Epithelial cell of esophagus (primary cell): Measurements from ENCODE around the gene C4B.
"Not testable (repeated sequence)": the region's sequence is repeated elsewhere in the genome, so short reads cannot be mapped to it uniquely, and the experiment has no call there.

Experiments
- DNase-seq: peaks from one replicate; pipeline ENCODE4 v3.0.0; 2010; ENCODE audit warnings: low read depth
- H3K4me3 ChIP-seq: 2 replicates; pipeline ENCODE4 v1.5.1; 2011; ENCODE audit warnings: mild to moderate bottlenecking, low read length, control low read depth
- TF ChIP-seq, protein P1 (sequence below): IDR thresholded peaks from 2 replicates; pipeline ENCODE4 v1.5.1; 2011; ENCODE audit warnings: low read depth, mild to moderate bottlenecking, low read length, control low read depth, inconsistent platforms; ENCODE audit not compliant: insufficient read depth; ENCODE audit errors: missing control alignments

Gene C4B

DNA sequence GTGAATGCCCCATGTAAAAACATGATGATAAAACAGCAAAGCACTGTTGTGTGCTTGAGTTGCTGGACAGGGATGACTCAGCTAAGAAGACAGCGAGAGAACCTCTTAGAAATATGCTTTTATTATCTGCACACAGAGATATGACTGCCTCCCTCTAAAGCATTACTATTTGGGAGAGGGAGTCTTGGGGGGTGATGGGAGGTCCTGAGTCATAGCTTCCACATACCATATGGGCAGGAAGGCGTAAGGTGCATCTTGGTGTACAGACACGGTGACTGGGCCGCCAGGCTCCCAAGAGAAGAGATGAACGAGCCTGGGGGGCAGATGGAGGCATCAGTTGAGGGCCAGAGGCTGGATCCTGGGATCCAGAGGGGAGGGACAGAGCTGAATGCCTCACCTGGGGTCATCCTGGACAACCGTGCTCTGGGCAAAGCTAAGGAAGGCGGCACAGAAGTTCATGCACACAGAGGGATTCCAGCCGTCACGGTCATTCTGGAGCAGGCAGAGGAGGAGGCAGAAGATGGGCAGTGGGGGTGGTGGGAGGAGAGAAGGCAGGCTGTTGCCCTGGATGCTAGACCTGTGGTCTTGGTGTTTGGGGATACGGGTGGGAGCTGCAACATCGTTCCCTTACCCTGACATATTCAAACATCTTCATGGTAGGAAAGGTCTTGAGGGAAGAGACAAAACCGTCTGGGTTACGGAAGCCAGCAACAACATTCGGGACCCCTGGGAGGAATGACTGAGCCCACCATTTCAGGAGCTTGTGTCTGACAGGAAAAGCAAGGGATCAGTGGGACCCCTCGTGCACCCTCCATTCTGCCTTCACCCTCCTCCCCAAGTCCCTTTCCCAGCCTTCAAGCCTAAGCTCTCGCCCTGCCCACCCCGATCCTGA lies 44.6 kb upstream of the C4B start:
- TF ChIP-seq, protein P1, sequence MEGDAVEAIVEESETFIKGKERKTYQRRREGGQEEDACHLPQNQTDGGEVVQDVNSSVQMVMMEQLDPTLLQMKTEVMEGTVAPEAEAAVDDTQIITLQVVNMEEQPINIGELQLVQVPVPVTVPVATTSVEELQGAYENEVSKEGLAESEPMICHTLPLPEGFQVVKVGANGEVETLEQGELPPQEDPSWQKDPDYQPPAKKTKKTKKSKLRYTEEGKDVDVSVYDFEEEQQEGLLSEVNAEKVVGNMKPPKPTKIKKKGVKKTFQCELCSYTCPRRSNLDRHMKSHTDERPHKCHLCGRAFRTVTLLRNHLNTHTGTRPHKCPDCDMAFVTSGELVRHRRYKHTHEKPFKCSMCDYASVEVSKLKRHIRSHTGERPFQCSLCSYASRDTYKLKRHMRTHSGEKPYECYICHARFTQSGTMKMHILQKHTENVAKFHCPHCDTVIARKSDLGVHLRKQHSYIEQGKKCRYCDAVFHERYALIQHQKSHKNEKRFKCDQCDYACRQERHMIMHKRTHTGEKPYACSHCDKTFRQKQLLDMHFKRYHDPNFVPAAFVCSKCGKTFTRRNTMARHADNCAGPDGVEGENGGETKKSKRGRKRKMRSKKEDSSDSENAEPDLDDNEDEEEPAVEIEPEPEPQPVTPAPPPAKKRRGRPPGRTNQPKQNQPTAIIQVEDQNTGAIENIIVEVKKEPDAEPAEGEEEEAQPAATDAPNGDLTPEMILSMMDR, result no peak
- no peak for DNase-seq
- H3K4me3 ChIP-seq, result no peak overlapping the region

DNA sequence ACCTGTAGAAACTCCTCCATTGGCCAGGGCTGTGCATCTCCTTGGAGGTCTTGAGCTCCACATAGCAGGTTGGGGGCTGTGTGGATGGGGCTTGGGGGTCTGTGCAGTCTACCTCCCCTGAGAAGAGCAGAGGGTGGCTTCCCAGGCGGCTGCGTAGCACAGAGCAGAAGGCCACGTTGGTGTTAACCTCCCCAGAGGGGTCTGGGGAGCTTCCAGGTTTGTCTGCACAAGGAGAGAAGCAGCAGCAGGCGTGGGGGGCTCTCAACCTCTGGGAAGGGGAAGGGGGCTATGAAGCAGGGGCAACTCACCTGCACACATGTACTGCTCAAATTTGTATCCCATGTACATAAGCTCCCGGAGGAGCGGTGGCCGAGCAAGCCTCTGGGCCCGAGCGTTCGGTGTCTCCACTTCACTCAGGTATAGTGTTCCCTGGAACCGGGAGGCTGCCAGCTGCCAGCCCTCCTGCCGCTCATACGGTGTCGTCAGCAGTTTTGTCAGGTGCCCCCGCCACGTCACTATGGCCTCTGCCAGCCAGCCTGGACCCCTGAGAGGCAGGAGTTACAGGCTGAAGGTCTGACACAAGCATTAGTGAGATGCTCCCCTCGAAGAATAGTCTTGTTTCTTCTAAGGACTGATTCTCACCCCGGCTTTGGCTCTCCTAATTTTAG lies 43.9 kb upstream of the C4B start:
- TF ChIP-seq, protein P1, result no peak
- peak overlapping the region; percentile 93 for H3K4me3 ChIP-seq
- no peak for DNase-seq

DNA sequence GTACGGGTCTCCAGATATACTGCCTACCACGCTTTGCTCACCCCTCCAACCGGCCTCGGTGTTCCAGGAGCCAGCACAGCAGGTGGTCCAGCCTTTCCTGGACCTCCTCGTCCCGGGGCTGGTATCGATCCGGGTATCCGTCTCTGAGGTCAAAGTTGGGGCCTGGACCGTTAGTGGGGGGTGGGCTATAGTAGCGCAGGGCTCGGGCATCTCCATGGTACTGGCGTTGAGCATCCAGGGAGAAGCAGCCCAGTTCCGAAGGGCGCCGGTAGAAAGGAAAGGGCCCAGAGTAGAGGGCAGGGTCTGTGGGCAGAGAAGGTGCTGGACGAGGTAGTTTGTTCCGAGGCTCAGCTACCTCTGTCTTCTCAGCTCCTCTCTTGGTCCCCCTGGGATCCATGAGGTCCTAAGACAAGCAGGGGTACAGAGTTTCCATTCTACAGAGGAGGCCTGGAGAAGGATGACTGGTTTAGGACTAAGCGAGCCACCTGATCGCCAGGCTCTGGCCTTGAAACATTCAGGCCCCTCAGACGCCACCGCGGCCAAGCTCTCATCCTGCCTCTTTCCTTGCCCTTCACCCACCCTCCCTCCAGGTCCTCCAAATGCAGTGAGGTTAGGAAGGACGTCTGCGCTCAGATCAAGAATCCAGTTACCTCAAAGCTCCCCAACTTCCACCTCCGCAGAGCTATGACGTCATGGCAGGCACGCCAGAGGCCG lies 43.2 kb upstream of the C4B start:
- no peak for DNase-seq
- peak overlapping the region; percentile 93 for H3K4me3 ChIP-seq
- TF ChIP-seq, protein P1, result no peak

DNA sequence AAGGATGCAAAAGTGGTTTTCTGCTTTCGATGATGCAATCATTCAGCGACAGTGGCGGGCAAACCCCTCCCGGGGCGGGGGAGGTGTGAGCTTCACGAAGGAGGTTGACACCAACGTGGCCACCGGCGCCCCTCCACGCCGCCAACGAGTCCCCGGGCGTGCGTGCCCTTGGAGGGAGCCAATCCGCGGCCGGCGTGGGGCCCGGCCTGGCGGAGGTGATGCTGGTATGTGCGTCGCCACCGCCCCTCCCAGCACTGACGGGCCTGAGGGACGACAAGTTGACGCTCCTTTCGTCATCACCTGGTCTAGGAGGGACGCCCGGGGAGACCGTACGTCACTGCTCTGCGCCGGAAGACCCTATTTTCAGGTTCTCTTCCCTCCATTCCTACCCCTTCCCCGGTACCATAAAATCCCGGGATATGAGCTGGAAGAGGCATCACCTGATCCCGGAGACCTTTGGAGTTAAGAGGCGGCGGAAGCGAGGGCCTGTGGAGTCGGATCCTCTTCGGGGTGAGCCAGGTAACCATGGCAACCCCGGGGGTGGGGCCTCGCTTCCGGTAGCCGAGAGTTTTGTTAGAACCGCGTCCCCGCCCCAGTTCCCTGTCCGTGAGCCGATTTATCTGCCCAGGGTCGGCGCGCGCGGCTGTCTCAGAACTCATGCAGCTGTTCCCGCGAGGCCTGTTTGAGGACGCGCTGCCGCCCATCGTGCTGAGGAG lies 42.4 kb upstream of the C4B start, which contains the start of gene DXO:
TSS of gene DXO (minus strand) at position 146 of the 716 bp plus-strand sequence. CDS start 463 bp downstream, outside the sequence.
- H3K4me3 ChIP-seq, result peak within 1 kb of the TSS; percentile 93
- TF ChIP-seq, protein P1, result no peak
- peak; percentile 99 for DNase-seq

DNA sequence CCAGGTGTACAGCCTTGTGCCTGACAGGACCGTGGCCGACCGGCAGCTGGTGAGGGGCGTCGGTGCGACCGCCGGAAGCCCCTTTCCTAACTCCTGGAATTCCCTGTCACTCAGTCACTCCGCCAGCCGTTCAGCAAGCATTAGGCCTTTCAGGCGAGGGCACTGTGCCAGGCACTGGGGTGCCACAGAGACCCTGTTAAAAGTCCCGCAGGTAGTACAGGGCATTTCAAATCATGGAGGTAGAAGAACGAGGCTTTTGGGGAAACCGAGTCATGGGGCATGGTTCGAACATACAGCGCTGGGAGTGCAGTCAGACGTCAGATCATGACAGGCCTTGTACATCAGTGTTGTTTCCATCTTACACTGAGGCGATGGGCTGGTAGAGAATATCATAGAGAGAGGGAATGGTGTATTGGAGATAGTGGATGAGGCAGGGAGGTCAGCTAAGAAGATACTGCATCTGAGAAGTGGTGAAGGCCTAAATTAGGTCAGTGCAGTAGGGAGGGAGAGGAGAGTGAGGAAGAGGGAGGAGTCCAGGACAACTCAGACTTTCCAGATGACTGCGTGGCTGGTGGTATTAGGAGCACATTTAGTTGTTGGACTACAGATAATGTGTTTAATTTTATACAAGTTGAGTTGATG lies 41.8 kb upstream of the C4B start:
- TF ChIP-seq, protein P1, result no peak
- DNase-seq, result peak; percentile 24
- peak overlapping the region; percentile 93 for H3K4me3 ChIP-seq

DNA sequence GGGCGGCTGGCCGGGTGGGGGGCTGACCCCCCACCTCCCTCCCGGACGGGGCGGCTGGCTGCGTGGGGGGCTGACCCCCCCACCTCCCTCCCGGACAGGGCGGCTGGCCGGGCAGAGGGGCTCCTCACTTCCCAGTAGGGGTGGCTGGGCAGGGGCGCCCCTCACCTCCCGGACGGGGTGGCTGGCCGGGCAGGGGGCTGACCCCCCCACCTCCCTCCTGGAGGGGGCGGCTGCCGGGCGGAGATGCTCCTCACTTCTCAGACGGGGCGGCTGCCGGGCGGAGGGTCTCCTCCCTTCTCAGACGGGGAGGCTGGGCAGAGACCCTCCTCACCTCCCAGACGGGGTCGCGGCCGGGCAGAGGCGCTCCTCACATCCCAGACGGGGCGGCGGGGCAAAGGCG lies 38.5 kb upstream of the C4B start:
- not testable (repeated sequence) for H3K4me3 ChIP-seq, DNase-seq
